Effector memory CD4-positive, alpha-beta T cell (primary cell): Measurements from ENCODE around the gene STX12.

ENCODE experiments used
- DNase-seq, 3 donors: peaks; one replicate each; pipeline ENCODE4 v3.0.0-alpha.2; 2020
- H3K27ac ChIP-seq: 2 replicates; pipeline ENCODE4 v1.7.0; 2013; ENCODE audit warnings: mild to moderate bottlenecking, low read length, moderate library complexity; ENCODE audit not compliant: insufficient read depth, poor library complexity, severe bottlenecking
- H3K27me3 ChIP-seq: replicated peaks from 2 replicates; pipeline ENCODE4 v1.7.0; 2013; ENCODE audit warnings: mild to moderate bottlenecking, low read length; ENCODE audit not compliant: insufficient read depth, control insufficient read depth, poor library complexity, severe bottlenecking
- H3K36me3 ChIP-seq: 2 replicates; pipeline ENCODE4 v1.7.0; 2013; ENCODE audit warnings: mild to moderate bottlenecking, low read length, moderate library complexity; ENCODE audit not compliant: control insufficient read depth, insufficient read depth
- H3K4me1 ChIP-seq: 2 replicates; pipeline ENCODE4 v1.7.0; 2013; ENCODE audit warnings: low read length, mild to moderate bottlenecking; ENCODE audit not compliant: control insufficient read depth, insufficient read depth, poor library complexity, severe bottlenecking
- H3K4me3 ChIP-seq: 2 replicates; pipeline ENCODE4 v1.7.0; 2013; ENCODE audit warnings: low read length, low read depth, mild to moderate bottlenecking; ENCODE audit not compliant: insufficient read depth, poor library complexity, severe bottlenecking
- H3K9me3 ChIP-seq: 2 replicates; pipeline ENCODE4 v1.7.0; 2013; ENCODE audit warnings: mild to moderate bottlenecking, low read length, moderate library complexity; ENCODE audit not compliant: control insufficient read depth
- total RNA-seq, 3 donors: gene quantifications; one replicate each; lab custom pipeline; 2026; lab: John Stamatoyannopoulos, UW

Gene STX12
- 22.5 to 33.0 (median 28.5) reads per million in 3 donors for total RNA-seq

DNA sequence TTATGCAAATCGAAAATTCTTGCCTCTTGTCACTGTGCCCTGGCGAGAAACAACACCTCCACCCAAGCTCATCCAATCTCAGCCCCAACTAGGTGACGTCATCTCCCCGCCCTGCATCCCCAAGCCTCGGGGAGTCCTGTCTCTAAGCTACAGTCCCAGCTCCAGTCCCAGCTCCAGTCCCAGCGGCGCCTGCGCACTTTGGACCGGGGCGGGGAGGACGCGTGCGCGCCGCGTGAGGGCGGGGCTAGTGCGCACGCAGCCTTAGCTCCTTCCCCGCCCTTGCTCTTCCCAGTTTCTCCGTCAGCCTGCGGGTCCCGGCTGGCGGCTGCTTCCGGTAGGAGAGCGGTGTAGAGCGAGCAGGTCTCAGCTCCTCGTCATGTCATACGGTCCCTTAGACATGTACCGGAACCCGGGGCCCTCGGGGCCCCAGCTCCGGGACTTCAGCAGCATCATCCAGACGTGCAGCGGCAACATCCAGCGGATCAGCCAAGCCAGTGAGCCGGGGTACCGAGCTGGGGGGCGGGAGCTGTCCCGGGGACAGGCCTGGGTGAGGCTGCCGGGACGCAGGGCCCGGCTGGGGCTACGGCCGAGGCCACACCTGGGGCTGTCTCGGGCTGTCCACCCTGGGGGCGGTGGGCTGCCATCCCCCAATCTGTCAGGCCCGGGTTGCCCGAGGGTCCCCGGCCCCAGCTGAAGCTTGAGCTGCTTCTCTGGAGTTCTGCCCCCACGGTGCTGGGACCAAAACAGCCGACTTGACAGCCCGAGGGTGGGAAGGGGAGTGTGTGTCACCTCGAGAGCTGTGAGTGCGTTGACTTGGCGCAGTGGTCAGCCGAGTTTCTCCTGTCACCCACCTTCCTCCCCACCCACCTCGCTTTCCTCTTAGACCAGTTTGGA, at the start of gene STX12:
Gene STX12, plus strand, starts transcription at position 288 of the 894 bp plus-strand sequence. Its CDS starts 89 bp downstream, at position 377.
- H3K27me3 ChIP-seq: no peaks in the 10 kb centered on the region
- peak within 1 kb of the TSS; percentile 92 for H3K4me3 ChIP-seq
- no peaks in the 10 kb centered on the region for H3K9me3 ChIP-seq
- H3K36me3 ChIP-seq: peaks cover 3% of the 10 kb centered on the region
- peaks cover 12% of the 10 kb centered on the region for H3K4me1 ChIP-seq
- peak; percentile 97 to 99 (median 99) for DNase-seq
- H3K27ac ChIP-seq: peak within 1 kb of the TSS; percentile 91

DNA sequence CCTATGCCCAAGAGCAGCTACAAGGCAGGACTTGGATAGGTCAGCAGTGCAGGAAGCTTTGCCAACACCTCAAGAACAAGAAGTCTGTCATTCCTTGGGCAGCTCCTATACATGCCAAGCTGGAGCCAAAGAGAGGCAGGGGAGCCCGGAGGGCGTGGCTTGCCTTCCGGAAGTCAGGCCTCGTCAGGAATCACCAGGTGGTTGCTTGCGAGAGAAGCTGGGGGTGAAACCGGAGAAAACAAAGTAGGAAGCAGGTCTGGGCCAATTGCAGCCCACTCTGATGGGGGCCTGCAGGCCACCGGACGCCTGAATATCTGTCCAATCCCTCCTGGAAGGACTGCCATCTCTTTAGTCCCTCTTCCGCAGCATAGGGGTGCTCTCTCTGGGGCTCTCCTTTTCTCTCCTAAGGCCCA, 48.1 kb upstream of the STX12 start:
- Histone ChIP-seq H3K4me1 (peaks cover 17% of the 10 kb centered on the region), H3K4me3 (peak overlapping the region; percentile 35), H3K27me3 (no peaks in the 10 kb centered on the region), H3K36me3 (peaks cover 4% of the 10 kb centered on the region), H3K9me3 (no peaks in the 10 kb centered on the region), H3K27ac (peak overlapping the region; percentile 76)
- DNase-seq: no peak

DNA sequence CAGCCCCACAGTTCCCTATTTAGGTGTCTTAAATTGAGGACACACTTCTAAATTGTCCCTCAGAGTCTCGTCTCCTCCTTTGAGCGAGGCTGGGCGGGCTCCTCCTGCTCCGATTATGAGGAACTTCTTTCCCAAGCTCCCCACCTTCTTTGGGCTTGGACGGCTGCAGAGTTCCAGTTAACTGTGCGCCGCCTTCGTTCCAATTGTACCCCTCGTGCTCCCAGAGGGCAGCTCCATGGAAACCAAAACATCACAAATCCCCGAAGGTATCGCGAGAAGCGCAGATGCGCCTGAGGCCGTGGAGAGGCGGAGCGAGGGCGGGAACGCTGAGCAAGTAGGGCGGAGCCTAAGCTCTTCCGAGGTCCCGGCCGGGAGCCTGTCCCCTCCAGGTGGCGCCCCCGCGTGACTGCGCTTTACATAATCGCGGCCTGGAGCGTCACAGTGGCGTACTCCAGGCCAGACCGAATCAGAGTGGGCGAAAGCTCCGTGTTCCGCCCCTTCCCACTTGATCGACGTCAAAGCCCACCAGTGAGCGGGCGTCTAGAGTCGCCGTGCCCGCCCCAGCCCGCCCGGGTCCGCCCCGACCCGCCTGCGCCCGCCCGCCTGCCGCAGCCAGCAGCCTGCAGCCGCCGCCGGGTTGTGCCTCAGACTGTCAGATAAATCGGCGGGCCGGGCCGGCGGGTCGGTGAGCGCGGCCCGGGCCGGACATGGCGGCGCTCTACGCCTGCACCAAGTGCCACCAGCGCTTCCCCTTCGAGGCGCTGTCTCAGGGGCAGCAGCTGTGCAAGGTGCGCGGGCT, 47.4 kb upstream of the STX12 start, which contains the start of gene FAM76A:
Gene FAM76A, plus strand, starts transcription at position 588 of the 799 bp plus-strand sequence. Its CDS starts 120 bp downstream, at position 708.
- Histone ChIP-seq H3K9me3 (no peaks in the 10 kb centered on the region), H3K27ac (peak within 1 kb of the TSS; percentile 81), H3K27me3 (no peaks in the 10 kb centered on the region), H3K4me3 (peak within 1 kb of the TSS; percentile 72), H3K36me3 (peaks cover 4% of the 10 kb centered on the region), H3K4me1 (peaks cover 17% of the 10 kb centered on the region)
- DNase-seq: peak; percentile 99

DNA sequence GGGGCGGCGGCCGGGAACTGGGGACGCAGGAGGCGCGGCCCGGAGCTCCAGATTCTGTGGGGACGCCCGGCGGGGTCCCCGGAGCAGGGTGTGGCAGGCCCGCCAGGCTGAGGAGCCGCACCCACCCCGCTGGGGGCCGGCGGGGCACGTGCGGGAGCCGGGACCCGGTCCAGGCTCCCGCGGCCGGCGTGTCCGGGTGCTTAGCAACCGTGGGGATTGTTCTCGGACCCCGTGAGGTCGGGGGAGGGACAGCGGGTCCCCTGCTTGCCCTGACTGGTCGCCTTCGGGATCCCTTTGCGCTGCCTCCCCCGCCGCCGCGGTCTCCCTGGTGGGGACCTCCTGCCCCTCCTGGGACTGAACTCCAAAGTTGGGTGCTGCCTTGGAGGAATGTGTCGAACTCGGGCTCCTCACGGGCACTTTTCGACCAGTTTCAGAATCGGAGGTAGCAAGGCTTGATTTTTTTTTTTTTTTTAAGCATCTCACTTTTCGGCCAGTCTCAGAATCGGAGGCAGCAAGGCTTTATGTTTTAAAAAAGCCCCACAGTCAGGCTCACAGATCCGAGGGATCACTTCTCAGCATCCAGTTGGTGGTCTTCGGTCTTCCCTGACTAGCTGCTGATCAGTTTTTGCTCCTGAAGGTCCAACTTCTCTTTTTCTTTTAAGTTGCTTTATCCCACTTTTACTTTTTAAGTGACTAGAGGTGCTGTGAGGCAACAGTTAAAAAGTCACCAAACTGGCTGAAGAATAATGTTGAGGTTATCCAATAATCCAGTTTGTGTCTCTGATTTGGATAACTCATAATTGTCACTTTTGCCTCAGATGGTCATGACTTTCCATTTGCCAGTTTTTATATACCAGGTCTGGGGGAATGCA, 46.6 kb upstream of the STX12 start:
- Histone ChIP-seq H3K4me1 (peaks cover 17% of the 10 kb centered on the region), H3K27ac (peak overlapping the region; percentile 81), H3K4me3 (peak overlapping the region; percentile 72), H3K36me3 (peaks cover 4% of the 10 kb centered on the region), H3K9me3 (no peaks in the 10 kb centered on the region), H3K27me3 (no peaks in the 10 kb centered on the region)
- DNase-seq: peak in 2 of 3 donors; percentile 4 to 27

- peak overlapping the region; percentile 72 for H3K4me3 ChIP-seq
Observed at GRCh38 chr1:27727126-27727525, 45.9 kb upstream of the STX12 start.

DNA sequence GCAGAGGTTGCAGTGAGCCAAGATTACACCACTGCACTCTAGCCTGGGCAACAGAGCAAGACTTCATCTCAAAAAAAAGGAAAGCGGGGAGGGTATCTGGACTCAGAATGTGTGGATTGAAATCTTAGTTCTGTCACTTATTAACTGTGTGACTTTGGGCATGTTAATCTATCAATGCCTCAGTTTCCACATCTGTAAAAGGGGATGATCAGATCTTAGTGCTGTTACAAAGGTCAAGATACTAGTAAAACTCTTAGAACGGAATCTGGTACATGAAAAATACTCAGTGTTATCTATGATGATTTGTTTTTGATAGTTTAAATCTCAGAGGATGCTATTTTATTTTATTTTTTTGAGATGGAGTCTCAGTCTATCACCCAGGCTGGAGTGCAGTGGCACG, 36.8 kb upstream of the STX12 start:
- H3K9me3 ChIP-seq: no peaks in the 10 kb centered on the region
- H3K4me1 ChIP-seq: no peaks in the 10 kb centered on the region
- no peaks in the 10 kb centered on the region for H3K27me3 ChIP-seq
- no peak for DNase-seq
- H3K36me3 ChIP-seq: peaks cover 26% of the 10 kb centered on the region
- no peak overlapping the region for H3K27ac ChIP-seq
- no peak overlapping the region for H3K4me3 ChIP-seq

More at GRCh38 chr1:27727126-27727525, 45.9 kb upstream of the STX12 start:
- no peak overlapping the region for H3K27ac ChIP-seq
- peaks cover 17% of the 10 kb centered on the region for H3K4me1 ChIP-seq
- H3K27me3 ChIP-seq: no peaks in the 10 kb centered on the region
- no peaks in the 10 kb centered on the region for H3K9me3 ChIP-seq
- no peak for DNase-seq
- peaks cover 5% of the 10 kb centered on the region for H3K36me3 ChIP-seq

DNA sequence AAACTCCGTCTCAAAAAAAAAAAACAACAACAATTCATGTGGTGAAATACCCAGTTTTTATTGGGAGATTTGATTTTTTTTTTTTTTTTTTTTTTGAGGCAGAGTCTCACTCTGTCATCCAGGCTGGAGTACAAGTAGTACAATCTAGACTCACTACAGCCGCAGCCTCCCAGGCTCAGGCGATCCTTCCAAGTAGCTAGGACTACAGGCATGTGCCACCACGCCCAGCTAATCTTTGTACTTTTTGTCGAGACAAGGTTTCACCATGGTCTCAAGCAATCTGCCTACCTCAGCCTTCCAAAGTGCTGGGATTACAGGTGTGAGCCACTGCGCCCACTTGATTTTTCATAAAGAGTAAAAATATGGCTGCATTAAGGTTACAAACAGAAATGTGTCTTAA, 31.9 kb upstream of the STX12 start:
- Histone ChIP-seq H3K4me3 (no peak overlapping the region), H3K27me3 (no peaks in the 10 kb centered on the region), H3K4me1 (no peaks in the 10 kb centered on the region), H3K27ac (no peak overlapping the region), H3K9me3 (no peaks in the 10 kb centered on the region), H3K36me3 (peaks cover 20% of the 10 kb centered on the region)
- DNase-seq: no peak

DNA sequence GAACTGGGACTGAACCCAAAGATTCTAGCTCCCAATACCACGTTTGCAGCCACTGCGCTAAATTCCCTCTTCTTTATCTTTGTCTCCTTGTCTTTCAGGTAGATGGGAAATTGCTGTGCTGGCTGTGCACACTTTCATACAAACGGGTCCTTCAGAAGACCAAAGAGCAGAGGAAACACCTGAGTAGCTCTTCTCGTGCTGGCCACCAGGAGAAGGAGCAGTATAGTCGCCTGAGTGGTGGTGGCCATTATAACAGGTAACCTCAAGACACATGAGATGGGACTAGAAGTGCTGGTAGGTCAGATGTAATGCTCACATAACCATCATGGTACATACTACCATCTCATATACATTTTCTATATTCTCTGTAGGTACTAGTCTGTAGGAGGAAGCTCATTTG, 28.5 kb upstream of the STX12 start:
- no peaks in the 10 kb centered on the region for H3K4me1 ChIP-seq
- no peaks in the 10 kb centered on the region for H3K27me3 ChIP-seq
- no peaks in the 10 kb centered on the region for H3K9me3 ChIP-seq
- DNase-seq: no peak
- H3K36me3 ChIP-seq: peaks cover 25% of the 10 kb centered on the region
- no peak overlapping the region for H3K27ac ChIP-seq
- no peak overlapping the region for H3K4me3 ChIP-seq

DNA sequence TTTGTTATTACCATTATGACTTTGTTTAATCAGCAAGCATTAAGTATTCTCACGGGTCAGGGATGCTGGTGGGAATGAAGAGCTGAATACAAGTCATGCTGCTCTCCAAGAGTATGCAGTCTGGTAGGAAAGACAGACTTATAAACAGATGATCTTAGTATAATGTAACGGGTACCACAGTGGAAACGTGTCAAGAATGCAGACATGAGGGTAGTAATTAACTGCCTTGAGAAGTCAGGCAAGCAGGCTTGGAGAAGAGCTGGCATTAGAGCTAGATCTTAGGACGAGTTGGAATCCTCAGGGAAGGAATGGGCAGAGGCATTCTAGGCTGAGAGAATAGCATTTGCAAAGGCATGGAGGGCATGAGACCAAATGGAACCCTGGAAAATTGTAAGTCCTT, 27.6 kb upstream of the STX12 start:
- Histone ChIP-seq H3K27me3 (no peaks in the 10 kb centered on the region), H3K27ac (no peak overlapping the region), H3K4me1 (no peaks in the 10 kb centered on the region), H3K4me3 (no peak overlapping the region), H3K36me3 (peaks cover 34% of the 10 kb centered on the region), H3K9me3 (no peaks in the 10 kb centered on the region)
- no peak for DNase-seq
